Body of pancreas (tissue), 4 donors: ENCODE results near the gene TRPM3.

Source experiments
- CTCF ChIP-seq, 7 experiments: fragments of 450-650 bp in 4 of 7; fragments of 200-600 bp in 3 of 7; sonication (generic) in 3 of 7; IDR thresholded peaks; one replicate each; pipeline ENCODE4 v1.5.1; 2016 to 2019; ENCODE audit warnings: antibody characterized with exemption in 7 of 7
- POLR2A ChIP-seq, 3 donors: fragments of 450-650 bp; IDR thresholded peaks; one replicate each; pipeline ENCODE4 v1.6.1; 2016; ENCODE audit warnings: antibody characterized with exemption in 3 of 3, mild to moderate bottlenecking in 2 of 3

GRCh38 chr9:70595211-70595610 lies 526.2 kb downstream of the TRPM3 start:
- TF ChIP-seq CTCF (IDR thresholded peaks at IDR 0.05) (no peak), POLR2A (IDR thresholded peaks at IDR 0.05) (no peak)
